Measurements from ENCODE around the gene NCOA1.

DNA sequence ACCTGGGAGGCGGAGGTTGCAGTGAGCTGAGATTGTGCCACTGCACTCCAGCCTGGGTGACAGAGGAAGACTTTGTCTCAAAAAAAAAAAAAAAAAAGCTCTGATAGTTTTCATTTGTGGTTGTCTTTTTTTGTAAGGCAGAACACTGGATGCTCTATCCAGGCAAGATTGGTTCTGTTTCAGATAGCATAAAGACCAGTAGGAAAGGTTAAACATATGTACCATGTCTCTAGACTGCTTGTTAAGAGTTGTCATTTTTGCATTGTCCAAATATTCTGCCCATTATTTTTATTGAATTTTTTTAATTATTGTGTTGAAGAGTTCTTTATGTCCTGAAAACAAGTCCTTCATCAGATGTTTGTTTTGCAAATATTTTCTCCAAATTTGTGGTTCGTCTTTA lies 60.0 kb downstream of the NCOA1 start:
- TF ChIP-seq, protein P1, sequence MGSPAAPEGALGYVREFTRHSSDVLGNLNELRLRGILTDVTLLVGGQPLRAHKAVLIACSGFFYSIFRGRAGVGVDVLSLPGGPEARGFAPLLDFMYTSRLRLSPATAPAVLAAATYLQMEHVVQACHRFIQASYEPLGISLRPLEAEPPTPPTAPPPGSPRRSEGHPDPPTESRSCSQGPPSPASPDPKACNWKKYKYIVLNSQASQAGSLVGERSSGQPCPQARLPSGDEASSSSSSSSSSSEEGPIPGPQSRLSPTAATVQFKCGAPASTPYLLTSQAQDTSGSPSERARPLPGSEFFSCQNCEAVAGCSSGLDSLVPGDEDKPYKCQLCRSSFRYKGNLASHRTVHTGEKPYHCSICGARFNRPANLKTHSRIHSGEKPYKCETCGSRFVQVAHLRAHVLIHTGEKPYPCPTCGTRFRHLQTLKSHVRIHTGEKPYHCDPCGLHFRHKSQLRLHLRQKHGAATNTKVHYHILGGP (tag by site-specific recombination; IDR thresholded peaks at IDR 0.05) = no peak
- TF ChIP-seq HOXD13 (CRISPR knock-in tag; IDR thresholded peaks at IDR 0.05; ENCODE audit: borderline replicate concordance) = no peak
